Measurements from ENCODE around the gene KRTAP4-3.
"Not testable (repeated sequence)": the region's sequence is repeated elsewhere in the genome, so short reads cannot be mapped to it uniquely, and the experiment has no call there.

Gene KRTAP4-3

GRCh38 chr17:41151525-41151924 lies 16.5 kb downstream of the KRTAP4-3 start:
- DNase-seq (ENCODE audit: low read depth in 2 of 2) = no peak

DNA sequence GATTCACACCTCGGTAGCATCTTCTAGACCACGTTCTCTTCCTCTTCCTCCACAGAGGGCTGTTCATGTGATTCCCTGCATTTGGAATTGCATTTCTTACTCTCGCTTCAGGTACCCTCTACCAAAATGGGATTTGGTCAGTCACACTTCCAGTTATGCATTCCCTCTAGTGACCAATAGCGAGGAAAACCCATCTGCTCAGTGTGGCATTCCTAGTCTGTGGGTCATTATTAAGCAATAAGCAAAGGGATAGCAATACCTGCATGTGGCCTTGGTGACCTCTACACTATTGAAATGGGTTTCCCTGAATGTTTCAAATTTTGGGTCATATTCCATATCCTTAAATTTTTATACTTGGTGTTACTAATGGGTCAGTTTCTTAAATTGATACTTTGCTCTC lies 18.0 kb downstream of the KRTAP4-3 start:
- no peak for DNase-seq (ENCODE audit: low read depth in 2 of 2)

DNA sequence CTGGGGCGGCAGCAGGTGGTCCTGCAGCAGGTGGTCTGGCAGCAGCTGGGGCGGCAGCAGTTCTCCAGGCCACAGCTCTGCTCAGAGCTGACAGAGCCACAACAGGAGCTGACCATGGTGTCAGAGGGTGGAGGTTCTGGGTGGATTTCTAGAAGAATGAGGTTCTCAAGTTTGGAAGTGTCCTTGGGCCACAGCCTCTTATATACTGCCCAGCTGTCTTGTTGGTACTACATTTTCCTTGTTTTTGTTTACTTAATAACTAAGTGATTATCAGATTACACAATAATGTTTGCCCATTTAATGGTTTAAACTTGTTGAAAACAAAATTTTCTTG lies 18.4 kb downstream of the KRTAP4-3 start, which contains the start of gene KRTAP4-5:
TSS of gene KRTAP4-5 (minus strand) at position 174 of the 334 bp plus-strand sequence. CDS start at position 116, 58 bp downstream.
- no peak for DNase-seq (ENCODE audit: low read depth in 2 of 2)

- DNase-seq (ENCODE audit: low read depth in 2 of 2) = not testable (repeated sequence)
Observed at GRCh38 chr17:41148971-41149651, 18.9 kb downstream of the KRTAP4-3 start.

DNA sequence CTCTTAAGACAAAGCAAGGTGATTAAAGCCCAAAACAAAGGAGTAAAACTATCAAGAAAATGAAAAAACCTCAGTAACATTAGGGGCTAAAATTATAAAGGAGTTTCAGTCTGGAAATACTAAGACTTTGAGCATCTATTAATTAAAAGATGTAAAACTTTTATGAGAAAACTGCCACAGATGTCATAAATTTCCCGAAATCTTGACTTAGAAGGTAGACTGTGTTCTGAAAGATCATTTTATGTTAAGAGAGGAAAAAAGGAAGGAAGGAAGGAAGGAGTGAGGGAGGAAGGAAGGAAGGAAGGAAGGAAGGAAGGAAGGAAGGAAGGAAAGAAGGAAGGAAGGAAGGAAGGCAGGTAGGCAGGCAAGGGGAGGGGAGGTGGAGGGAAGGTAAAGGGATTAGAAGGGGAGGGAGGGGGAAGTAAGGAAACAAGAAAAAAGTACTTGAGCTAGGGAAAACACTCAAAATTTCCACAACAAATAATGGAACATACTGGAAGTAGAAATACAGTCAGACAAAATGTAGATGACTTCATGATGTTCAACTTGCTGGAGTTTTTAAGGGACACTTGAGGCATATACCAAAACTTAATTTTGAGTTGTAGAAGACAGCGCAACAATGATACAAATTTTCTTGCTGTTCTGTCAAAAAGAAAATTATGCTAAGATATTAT lies 20.4 kb downstream of the KRTAP4-3 start:
- no peak for DNase-seq (ENCODE audit: low read depth in 2 of 2)

DNA sequence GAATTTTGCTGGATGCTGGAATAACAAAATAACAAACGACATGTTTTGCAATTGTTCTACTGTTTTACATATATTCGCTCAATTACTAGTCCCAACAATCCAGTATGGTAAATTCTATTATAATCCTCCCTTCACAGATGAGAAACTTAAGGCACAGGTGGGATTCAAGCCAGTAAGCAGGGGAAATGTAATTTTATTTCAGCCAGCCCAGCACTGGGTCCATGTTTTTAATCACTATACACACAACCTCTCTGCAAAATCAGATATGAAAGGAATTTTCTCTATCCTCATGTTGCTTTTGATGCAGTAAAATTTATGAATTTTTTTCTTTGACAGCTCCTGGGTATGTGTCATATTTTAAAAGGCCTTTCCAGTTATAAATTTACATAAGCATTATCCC lies 22.8 kb downstream of the KRTAP4-3 start:
- no peak for DNase-seq (ENCODE audit: low read depth in 2 of 2)

DNA sequence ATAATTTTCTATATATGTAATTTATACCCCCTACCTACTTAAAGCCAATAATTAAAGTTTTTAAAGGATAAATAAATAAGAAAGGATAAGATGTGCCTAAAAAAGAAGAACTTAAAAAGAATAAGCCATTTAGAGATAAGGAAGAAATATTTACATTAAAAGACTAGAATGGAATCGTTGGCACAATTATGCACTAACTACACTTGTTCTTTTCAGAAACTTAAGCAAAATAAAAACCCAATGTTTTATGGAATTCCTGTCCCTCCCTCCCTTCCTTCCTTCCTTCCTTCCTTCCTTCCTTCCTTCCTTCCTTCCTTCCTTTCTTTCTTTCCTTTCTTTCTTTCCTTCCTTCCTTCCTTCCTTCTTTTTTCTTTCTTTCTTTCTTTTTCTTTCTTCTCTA lies 23.2 kb downstream of the KRTAP4-3 start:
- no peak for DNase-seq (ENCODE audit: low read depth in 2 of 2)

DNA sequence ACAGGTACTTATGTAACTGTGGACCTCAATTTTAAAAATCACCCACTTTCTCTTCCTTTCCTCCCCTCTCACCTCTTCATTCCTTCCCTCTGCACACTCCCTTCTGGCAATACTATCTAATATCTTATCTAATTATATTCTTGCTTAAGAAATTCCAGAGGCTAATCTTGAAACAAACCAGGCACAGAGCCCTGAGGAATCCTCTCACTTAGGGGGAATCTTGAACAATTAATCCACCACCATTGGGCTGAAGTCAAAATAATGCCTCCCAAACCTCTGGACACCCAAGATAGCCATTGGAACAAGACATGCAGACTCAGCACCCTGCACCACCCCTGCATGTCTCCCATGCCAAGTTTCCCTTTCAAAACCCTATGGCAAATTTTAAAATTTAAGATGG lies 26.7 kb downstream of the KRTAP4-3 start:
- no peak for DNase-seq (ENCODE audit: low read depth in 2 of 2)

DNA sequence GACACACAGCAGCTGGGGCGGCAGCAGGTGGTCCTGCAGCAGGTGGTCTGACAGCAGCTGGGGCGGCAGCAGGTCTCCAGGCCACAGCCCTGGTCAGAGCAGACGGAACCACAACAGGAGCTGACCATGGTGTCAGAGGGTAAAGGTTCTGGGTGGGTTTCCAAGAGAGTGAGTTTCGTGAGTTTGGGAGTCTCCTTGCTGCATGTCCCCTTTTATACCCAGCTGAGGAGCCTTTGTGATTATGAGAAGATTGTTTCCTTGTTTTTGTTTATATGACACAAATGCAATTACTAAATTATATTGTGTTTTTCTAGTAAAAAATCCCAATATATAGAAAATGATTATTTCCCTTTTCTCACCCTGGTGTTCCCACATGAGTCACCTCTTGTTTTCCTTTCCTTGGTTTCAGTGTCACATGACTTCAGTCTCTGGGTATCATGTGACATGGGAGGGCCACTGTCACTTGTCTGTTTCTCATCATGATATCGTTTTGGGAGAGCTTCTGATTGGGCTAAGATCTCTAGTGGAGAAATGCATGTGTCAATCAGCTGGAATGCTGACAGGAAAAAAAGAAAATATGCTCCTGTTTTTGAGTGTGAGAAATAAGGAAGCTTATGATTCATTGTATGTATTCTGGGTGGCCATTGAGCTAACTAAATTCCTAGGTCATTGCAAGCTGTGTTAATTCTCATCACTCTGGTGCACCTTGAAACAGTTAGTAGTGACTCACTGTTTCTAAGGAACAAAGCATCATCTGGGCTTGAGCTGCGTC lies 27.5 kb downstream of the KRTAP4-3 start, which contains the start of gene KRTAP4-6:
TSS of gene KRTAP4-6 (minus strand) at position 185 of the 772 bp plus-strand sequence. CDS start at position 128, 57 bp downstream.
- no peak for DNase-seq (ENCODE audit: low read depth in 2 of 2)

GRCh38 chr17:41139865-41140264 lies 28.2 kb downstream of the KRTAP4-3 start:
- DNase-seq (ENCODE audit: low read depth in 2 of 2) = not testable (repeated sequence)

DNA sequence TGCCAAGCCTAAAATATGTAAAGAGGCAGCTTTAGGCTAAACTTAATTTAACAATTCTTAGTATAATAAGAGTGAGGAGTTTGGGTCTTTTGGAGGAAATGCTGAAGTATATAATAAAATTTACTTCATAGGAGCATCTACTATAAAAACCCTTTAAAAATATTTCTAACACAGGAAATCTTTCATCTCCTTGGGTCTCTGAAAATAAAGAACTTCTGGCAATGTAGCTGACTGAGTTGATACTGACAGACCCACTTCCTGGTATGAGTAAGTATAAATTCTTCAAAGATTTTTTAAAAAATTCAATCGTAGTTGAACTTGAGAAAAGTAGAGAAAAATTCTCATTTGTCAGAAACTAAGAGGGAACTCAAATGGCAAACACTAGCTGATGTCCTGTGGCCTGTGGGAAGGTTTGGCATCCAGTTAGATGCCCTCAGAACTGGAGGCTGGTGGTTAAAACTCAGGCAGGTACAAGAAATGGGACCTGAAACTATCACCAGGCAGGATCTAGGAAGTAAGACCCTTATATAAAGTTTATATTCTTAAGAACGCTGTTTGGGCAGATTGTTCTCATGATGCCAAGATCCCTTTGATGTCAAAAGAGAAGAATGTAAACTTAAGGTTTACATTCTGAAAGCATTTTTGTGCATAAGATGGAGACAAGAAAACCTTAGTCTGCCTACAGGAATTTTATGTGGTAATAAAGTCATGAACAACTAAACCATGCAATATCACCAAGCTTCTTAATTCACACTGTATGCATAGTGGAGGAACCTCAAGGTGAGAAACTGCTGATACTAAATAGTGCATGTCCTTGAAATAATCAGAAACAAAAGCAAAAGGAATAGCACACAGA lies 33.9 kb downstream of the KRTAP4-3 start:
- DNase-seq (ENCODE audit: low read depth in 2 of 2) = no peak

DNA sequence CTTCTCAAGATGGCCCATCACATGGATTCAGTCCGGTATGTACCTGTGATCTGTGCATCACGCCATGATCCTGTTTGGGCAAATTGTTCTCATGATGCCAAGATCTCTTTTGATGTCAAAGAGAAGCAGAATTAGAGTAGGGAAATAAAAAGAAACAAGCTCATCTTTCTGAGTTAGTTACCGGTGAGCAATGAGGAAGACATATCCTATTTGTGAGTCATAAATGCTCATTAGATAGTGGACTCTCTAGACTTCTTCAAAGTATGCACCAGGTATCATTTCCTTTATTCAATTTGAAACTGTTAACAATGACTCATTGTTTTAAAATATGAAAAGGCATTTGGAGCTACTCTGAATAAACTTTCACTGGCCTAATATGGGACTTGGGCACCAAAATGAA lies 36.0 kb downstream of the KRTAP4-3 start:
- DNase-seq (ENCODE audit: low read depth in 2 of 2) = no peak

DNA sequence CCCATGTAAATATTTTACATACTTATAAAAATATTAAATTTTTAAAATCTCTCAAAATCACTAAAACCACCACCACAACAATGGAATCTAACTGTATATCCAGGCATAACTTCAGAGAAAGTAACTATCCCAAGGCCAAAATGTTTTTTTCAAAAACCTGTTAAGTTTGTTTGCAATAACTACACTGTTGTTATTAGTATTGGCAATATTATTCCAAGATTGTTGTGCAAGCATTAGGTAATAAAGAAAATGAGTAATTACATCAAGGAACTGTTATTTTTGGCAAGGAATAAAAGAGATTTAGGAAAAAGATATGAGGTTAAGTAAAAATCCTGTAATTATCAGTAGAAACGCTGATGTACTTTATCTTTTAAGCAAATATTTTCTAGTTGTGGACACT lies 40.6 kb downstream of the KRTAP4-3 start:
- DNase-seq (ENCODE audit: low read depth in 2 of 2) = no peak

DNA sequence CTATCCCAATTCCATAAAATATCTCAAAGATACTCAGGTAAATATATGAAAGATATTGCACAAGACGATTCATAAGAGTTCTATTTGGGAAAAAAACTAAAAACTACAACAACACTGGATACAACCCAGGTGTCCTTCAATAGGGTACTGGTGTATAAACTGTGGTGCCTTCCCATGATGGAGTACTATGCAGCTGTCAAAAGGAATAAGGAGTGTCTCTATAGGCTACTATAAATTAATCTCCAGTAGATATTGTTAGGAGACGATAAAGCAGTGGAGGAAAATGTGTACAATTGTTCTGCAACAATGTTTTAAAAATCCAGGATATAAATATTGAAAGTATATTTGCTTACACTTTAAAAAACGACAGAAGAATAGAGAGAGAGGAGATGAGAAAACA lies 41.6 kb downstream of the KRTAP4-3 start:
- DNase-seq (ENCODE audit: low read depth in 2 of 2) = no peak

DNA sequence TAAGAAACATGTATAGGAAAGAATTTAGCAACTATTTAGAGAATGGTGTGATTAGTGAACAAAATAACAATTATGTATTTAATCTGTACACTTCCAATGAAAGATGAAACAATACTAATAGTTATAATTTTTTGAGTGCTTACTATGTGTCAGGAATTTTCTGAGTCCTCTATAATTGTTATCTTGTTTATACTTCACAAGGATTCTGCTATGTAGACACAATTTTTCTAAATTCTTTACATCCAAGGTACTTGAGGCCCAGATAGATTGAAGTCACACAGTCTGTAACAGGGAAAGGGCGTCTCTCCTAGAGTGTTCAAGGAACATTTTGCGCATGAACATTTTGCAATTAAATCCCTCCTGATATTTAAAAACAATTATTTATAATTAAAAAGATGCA lies 43.0 kb downstream of the KRTAP4-3 start:
- no peak for DNase-seq (ENCODE audit: low read depth in 2 of 2)

DNA sequence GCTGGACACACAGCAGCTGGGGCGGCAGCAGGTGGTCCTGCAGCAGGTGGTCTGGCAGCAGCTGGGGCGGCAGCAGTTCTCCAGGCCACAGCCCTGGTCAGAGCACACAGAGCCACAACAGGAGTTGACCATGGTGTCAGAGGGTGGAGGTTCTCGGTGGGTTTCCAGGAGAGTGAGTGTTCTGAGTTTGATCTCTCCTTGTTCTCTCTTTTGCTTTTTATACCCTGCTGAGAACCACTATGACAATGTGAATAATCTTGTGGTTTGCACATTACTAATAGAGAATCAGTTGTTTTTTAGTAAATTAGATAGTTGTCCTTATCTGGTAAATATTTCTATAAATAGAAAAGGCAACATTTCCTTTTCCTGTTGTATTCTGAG lies 44.0 kb downstream of the KRTAP4-3 start, which contains the start of gene KRTAP4-12:
TSS of gene KRTAP4-12 (minus strand) at position 192 of the 381 bp plus-strand sequence. CDS start at position 132, 60 bp downstream.
- not testable (repeated sequence) for DNase-seq (ENCODE audit: low read depth in 2 of 2)

DNA sequence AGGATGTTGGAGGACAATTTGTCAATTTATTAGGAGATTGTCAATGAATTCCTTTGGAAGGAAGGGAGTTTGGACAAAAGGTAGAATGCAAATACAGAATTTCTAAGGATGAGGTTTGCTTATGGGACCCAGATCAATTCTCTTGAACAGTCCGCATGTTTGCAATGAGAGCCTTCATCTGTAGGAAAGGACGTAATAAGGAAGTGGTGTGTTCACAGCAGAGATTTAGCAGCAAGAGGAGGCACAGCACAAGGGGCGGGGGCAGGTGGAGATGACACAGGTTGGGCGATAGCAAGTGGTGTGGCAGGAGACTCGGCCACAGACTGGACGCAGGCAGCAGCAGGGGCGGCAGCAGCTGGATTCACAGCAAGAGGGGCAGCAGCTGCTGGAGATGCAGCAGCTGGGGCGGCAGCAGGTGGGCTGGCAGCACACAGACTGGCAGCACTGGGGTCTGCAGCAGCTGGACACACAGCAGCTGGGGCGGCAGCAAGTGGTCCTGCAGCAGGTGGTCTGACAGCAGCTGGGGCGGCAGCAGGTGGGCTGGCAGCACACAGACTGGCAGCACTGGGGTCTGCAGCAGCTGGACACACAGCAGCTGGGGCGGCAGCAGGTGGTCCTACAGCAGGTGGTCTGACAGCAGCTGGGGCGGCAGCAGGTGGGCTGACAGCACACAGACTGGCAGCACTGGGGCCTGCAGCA lies 44.6 kb downstream of the KRTAP4-3 start:
- not testable (repeated sequence) for DNase-seq (ENCODE audit: low read depth in 2 of 2)

DNA sequence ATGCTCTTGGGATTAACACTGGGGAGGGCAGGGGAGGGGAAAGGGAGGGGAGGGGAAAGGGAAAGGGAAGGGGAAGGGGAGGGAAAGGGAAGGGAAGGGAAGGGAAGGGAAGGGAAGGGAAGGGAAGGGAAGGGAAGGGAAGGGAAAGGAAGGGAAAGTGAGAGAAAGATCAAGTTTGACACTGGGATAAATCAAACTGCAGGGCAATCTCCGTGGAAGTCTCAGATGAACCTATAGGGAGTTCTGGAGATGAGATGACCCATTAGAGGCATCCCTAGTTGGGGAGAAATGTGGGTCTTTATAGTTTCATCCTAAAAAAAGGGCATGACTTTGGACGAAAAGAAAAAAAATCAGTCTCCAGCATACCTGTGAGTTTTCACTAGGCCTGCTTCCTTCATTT lies 46.3 kb downstream of the KRTAP4-3 start:
- no peak for DNase-seq (ENCODE audit: low read depth in 2 of 2)

DNA sequence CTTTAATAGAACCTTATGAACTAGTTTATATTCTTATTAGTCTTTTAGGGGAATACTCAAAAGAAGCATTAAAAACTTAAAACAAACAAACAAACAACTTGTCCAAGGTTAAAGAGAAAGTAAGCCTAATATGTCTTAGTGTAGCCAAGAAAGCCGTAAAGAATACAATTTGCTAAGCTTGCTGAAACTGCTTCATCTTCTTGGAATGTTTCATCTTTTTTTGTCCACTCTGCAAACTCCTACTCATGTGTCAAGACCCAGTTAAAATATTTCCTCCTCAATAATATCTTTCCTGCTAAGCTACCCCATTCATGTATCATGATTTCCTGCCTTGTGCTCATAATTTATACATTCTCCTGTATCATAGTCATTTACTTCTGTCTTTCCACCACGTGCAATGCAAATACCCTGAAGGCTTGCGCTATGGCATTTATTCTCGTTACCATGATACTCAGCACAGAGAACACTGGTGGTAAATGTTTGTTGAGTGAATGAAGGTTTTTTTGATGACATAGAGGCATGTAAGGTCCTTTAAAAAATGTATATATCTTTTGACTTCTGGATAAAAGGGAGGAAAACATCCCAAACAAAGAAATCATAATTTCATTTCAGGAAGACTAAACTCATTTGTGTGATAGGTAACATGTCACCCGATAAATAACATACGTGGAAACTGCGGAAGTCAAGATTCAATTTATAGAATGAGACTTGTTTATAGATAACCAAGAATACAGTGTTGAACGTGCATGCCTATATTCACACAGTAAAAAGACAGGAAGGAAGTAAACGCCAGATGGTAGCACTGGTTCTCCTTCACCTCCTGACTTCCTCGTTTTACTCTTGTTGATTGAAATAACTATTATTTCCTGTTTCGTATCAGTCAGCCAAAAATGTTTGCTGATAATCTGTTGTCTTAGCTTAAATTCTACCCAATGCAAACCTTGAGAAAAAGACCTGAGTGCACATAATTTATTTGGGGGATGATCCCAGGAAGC lies 48.0 kb downstream of the KRTAP4-3 start:
- DNase-seq (ENCODE audit: low read depth in 2 of 2) = not testable (repeated sequence)

DNA sequence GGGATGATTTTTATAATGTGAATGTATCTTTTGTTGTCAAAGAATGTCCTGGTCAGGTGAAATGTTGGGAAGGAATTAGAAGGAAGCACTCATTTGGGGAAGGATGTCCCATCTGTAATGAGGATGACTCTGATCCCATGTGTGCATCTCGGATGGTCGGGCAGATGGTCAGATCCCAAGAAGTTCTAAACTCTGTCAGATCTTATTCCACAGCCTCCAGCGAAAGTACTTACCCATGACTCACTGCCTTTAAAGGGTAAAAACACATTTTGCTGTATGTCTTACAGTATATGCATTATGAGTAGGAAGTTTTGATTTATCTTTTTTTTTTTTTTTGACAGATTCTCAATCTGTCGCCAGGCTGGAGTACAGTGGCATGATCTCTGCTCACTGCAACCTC lies 49.3 kb downstream of the KRTAP4-3 start:
- DNase-seq (ENCODE audit: low read depth in 2 of 2) = no peak

All from activated CD8-positive, alpha-beta memory T cell treated with anti-CD3 and anti-CD28 coated beads for 4 hours (primary cell).